HG03439 (cell line): ENCODE measurements around the gene PGBD1.
"Not testable (repeated sequence)": the region's sequence is repeated elsewhere in the genome, so short reads cannot be mapped to it uniquely, and the experiment has no call there.

ENCODE experiments used
- ATAC-seq: cut with Tn5 transposase; IDR thresholded peaks from one replicate; pipeline ENCODE4 v1.9.1; 2021; ENCODE audit warnings: mild to moderate bottlenecking, moderate library complexity; ENCODE audit not compliant: unreplicated experiment

The PGBD1 gene

GRCh38 chr6:28266962-28267694 is 14.2 kb upstream of the PGBD1 start, which contains the start of gene ZSCAN26:
ZSCAN26 (plus strand) TSS chr6:28267143; CDS start chr6:28271920, 4,777 bp downstream.
- ATAC-seq, result peak; percentile 92

GRCh38 chr6:28267695-28268059 is 13.7 kb upstream of the PGBD1 start:
- ATAC-seq, result no peak

- ATAC-seq, result no peak
These were observed 11.9 kb upstream of the PGBD1 start for GRCh38 chr6:28269492-28269891.

GRCh38 chr6:28274888-28275287 is 6.5 kb upstream of the PGBD1 start:
- ATAC-seq, result no peak

GRCh38 chr6:28277746-28278145 is 3.6 kb upstream of the PGBD1 start:
- ATAC-seq, result no peak

GRCh38 chr6:28280595-28281287 is 631 bp upstream of the PGBD1 start:
- no peak for ATAC-seq

GRCh38 chr6:28282926-28283325 is 1.6 kb downstream of the PGBD1 start:
- ATAC-seq, result no peak

GRCh38 chr6:28291573-28291972 is 10.2 kb downstream of the PGBD1 start:
- no peak for ATAC-seq

- ATAC-seq, result no peak
These were observed 14.0 kb downstream of the PGBD1 start for GRCh38 chr6:28295326-28295725.

GRCh38 chr6:28296520-28297060 is 15.2 kb downstream of the PGBD1 start:
- ATAC-seq, result no peak

- ATAC-seq, result peak; percentile 70
These were observed 22.2 kb downstream of the PGBD1 start for GRCh38 chr6:28303570-28303969.

GRCh38 chr6:28306363-28306762 is 25.0 kb downstream of the PGBD1 start:
- not testable (repeated sequence) for ATAC-seq

GRCh38 chr6:28311139-28311823 is 29.9 kb downstream of the PGBD1 start:
- no peak for ATAC-seq

GRCh38 chr6:28312939-28313338 is 31.6 kb downstream of the PGBD1 start:
- no peak for ATAC-seq

- no peak for ATAC-seq
These were observed 34.3 kb downstream of the PGBD1 start for GRCh38 chr6:28315628-28316027.

- ATAC-seq, result not testable (repeated sequence)
These were observed 36.5 kb downstream of the PGBD1 start for GRCh38 chr6:28317866-28318265.

GRCh38 chr6:28322661-28323060 is 41.3 kb downstream of the PGBD1 start:
- ATAC-seq, result no peak

GRCh38 chr6:28323813-28324424 is 42.5 kb downstream of the PGBD1 start:
- no peak for ATAC-seq

GRCh38 chr6:28326371-28326948 is 45.1 kb downstream of the PGBD1 start:
- ATAC-seq, result no peak

GRCh38 chr6:28330041-28330440 is 48.7 kb downstream of the PGBD1 start:
- no peak for ATAC-seq

- no peak for ATAC-seq
These were observed 51.7 kb downstream of the PGBD1 start for GRCh38 chr6:28333047-28333446.
